Measurements from ENCODE around the gene BAZ1A. TPM values are rescaled to one million over a fixed set of nuclear protein-coding genes. Genes with fewer than 3 reads are reported as not detected.

BAZ1A gene
- total RNA-seq, 2 donors from 2014 or later: 3.4 to 11.8 TPM

DNA sequence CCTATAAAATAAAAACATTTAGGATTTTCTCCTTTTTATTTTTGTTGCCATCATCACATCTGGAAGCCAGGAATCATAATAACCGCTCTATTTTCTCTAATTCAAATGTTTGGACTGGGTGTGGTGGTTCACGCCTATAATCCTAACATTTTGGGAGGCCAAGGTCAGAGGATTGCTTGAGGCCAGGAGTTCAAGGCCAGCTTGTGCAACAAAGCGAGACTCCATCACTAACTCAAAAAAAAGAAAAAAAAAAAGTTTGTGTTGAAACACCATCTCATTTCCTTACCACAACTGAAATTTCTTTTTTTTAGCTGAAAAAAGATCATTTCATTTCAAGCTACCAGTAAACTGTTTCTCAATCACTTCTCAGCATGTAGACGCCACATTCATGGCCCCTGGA, 8.8 kb upstream of the BAZ1A start:
- no peak overlapping the region for H3K4me3 ChIP-seq
- no peak for DNase-seq (ENCODE audit: low spot score)
- no peaks in the 10 kb centered on the region for H3K27me3 ChIP-seq
- no peaks in the 10 kb centered on the region for H3K9me3 ChIP-seq
- H3K36me3 ChIP-seq: no peaks in the 10 kb centered on the region
- TF ChIP-seq, protein P1, sequence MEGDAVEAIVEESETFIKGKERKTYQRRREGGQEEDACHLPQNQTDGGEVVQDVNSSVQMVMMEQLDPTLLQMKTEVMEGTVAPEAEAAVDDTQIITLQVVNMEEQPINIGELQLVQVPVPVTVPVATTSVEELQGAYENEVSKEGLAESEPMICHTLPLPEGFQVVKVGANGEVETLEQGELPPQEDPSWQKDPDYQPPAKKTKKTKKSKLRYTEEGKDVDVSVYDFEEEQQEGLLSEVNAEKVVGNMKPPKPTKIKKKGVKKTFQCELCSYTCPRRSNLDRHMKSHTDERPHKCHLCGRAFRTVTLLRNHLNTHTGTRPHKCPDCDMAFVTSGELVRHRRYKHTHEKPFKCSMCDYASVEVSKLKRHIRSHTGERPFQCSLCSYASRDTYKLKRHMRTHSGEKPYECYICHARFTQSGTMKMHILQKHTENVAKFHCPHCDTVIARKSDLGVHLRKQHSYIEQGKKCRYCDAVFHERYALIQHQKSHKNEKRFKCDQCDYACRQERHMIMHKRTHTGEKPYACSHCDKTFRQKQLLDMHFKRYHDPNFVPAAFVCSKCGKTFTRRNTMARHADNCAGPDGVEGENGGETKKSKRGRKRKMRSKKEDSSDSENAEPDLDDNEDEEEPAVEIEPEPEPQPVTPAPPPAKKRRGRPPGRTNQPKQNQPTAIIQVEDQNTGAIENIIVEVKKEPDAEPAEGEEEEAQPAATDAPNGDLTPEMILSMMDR (IDR thresholded peaks at IDR 0.05): no peak
- no peaks in the 10 kb centered on the region for H3K4me1 ChIP-seq
- no peak overlapping the region for H3K27ac ChIP-seq

DNA sequence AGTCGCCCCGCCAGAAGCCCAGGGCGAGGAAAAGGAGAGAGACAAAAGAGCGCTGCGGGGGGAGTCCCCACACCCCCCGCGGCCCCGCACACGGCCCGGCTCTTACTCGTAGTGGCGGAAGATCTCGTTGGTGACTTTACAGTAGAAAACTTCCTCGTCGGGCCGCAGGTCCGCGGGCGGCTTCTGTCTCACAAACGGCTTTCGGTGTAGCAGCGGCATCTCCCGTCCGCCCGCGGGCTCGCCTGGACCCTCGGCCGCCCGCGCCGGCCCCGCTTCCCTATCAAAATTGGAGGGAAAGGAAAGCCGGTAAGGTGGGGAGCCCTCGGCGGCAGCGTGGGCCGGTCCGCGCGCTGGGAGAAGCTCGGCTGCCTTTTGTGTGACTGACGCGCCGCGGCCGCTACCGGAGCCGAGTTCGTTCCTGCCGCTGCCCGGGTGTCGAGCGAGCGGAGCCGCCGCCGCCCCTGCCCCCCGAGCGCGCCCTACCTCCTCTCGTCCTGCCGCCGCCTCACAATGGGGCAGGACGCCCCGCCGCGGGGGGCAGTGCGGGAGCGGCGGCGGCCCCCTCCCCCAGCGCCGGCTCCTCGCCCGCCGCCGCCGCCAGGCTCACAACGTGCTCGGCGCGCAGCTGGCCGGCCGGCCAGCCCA, 652 bp downstream of the BAZ1A start:
- Histone ChIP-seq H3K4me3 (peak overlapping the region; percentile 78 to 83), H3K27ac (peak overlapping the region; percentile 99), H3K9me3 (no peaks in the 10 kb centered on the region), H3K27me3 (no peaks in the 10 kb centered on the region), H3K4me1 (peaks cover 0 to 4% of the 10 kb centered on the region in 2 donors), H3K36me3 (no peaks in the 10 kb centered on the region)
- no peak for DNase-seq (ENCODE audit: low spot score)
- TF ChIP-seq, protein P1 (IDR thresholded peaks at IDR 0.05): peak in 1 of 2 donors; percentile 38

DNA sequence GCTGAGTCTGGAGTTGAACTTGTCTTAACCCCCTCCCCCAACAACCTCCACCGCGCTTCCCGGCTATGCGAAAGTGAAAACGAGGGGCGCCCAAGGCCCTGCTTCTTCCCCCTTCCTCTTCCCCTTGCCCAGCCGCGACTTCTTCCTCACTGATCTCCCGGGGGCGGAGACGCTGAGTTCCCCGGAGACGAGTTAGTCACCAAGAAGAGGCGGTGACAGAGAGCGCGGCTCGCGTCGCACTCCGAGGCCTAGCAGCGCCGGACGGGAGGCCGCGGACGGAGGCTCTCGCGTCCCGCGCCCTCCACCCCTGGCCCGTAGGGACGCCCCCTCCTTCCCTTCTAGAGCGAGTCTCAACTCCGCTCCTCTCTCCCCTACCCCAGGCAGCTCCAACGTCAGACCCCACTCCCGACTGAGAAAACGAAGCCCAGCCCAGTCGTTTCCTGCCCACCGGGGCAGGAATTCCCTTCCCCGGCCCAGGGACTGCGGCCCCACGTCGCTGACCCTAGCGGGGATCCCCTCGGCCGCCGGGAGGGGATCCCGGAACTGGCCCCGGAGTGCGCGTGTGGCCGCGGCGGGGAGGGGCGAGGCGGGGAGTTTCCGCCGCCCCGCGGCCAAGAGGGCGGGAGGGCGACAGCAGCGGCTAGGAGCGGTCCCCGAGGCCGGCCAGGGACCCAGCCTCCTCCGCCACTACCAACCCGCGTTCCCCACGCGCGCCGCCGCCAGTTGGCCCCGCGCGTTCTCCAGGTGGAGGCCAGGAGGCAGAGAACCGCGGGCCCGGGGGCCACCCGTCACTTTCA, 1.4 kb downstream of the BAZ1A start:
- DNase-seq (ENCODE audit: low spot score): peak; percentile 90
- peaks cover 0 to 4% of the 10 kb centered on the region in 2 donors for H3K4me1 ChIP-seq
- H3K36me3 ChIP-seq: no peaks in the 10 kb centered on the region
- TF ChIP-seq, protein P1 (IDR thresholded peaks at IDR 0.05): no peak
- no peaks in the 10 kb centered on the region for H3K27me3 ChIP-seq
- peak overlapping the region; percentile 78 to 83 for H3K4me3 ChIP-seq
- no peaks in the 10 kb centered on the region for H3K9me3 ChIP-seq
- H3K27ac ChIP-seq: peak overlapping the region; percentile 99

DNA sequence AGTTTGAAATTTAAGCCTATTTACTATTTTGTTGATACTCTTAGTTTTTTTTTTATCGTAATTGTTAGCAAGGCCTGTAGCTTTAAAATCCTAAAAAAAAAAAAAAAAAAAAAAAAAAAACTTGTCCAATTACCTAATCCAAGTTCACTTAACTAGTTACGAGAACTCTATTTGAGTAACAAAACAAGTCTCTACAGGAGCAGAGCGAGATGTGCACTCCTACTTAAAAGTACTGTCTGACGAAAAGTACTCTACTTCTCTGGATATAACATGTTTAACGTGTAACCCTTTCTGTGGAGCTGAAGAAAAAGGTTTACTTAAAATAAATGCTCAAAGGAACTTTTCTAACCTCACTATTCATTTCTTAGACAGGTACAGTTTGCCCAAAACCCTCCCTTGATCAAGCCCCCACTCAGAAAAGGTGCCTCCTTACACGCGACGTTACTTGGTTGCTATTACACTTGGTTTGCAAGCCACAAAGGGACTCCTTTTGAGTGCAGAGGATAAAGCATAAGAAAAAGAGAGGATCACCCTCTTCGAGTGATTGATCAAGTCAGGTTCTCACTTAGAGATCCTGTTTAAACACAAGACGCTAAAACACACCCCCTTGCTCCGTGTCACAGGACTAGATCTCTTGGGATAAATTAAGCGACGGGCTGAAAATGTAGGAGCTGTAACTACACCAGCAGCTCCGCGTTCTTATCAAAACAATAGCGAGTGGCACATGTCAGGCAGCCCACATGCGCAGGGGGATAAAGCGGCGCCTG, 2.2 kb downstream of the BAZ1A start:
- TF ChIP-seq, protein P1 (IDR thresholded peaks at IDR 0.05): no peak
- H3K4me3 ChIP-seq: peak overlapping the region; percentile 78 to 83
- H3K27ac ChIP-seq: peak overlapping the region; percentile 99
- H3K27me3 ChIP-seq: no peaks in the 10 kb centered on the region
- H3K36me3 ChIP-seq: no peaks in the 10 kb centered on the region
- H3K4me1 ChIP-seq: peaks cover 0 to 4% of the 10 kb centered on the region in 2 donors
- no peaks in the 10 kb centered on the region for H3K9me3 ChIP-seq
- DNase-seq (ENCODE audit: low spot score): no peak

DNA sequence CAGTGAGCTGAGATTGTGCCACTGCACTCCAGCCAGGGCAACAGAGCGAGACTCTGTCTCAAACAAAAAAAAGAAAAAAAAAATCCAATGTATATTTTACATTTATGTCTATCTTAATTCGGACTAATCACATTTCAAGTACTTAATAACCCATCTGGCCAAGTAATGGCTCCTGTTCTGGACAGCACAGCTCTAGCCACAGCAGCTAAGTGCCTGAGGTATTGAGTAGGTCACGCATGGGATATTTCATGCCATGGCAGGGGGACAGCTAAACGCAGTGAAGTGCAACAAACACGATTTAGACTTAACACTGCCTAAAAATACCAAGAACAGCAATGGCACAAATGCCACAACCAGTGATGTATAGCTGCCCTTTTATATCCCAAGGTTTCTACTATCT, 8.0 kb downstream of the BAZ1A start:
- no peak overlapping the region for H3K27ac ChIP-seq
- no peaks in the 10 kb centered on the region for H3K9me3 ChIP-seq
- no peak for DNase-seq (ENCODE audit: low spot score)
- H3K4me1 ChIP-seq: peaks cover 0 to under 1% of the 10 kb centered on the region in 2 donors
- H3K4me3 ChIP-seq: no peak overlapping the region
- TF ChIP-seq, protein P1 (IDR thresholded peaks at IDR 0.05): no peak
- no peaks in the 10 kb centered on the region for H3K36me3 ChIP-seq
- no peaks in the 10 kb centered on the region for H3K27me3 ChIP-seq

Data from right atrium auricular region (tissue), 2 donors.